K562 (cell line): ENCODE results near the gene SCAMP2. TPM values are rescaled to one million over a fixed set of nuclear protein-coding genes. Genes with fewer than 3 reads are reported as not detected.

Source experiments
- DEAF1 ChIP-seq: fragments of 450-650 bp; formaldehyde crosslinking; IDR thresholded peaks from 2 replicates; pipeline ENCODE4 v1.4.0; 2020; ENCODE audit warnings: mild to moderate bottlenecking, moderate library complexity
- HDGF ChIP-seq: fragments of 450-650 bp; IDR thresholded peaks from 2 replicates; pipeline ENCODE4 v1.6.1; 2016
- MEF2A ChIP-seq: IDR thresholded peaks from 2 replicates; pipeline ENCODE4 v1.6.1; 2011; ENCODE audit warnings: low read depth, mild to moderate bottlenecking, low read length, moderate library complexity; ENCODE audit not compliant: control insufficient read depth
- MTA1 ChIP-seq: fragments of 450-650 bp; IDR thresholded peaks from 2 replicates; pipeline ENCODE4 v1.6.1; 2017; ENCODE audit warnings: borderline replicate concordance
- PRMT5 ChIP-seq: sonication (generic); formaldehyde crosslinking; IDR thresholded peaks from 2 replicates; pipeline ENCODE4 v1.5.0; 2020; ENCODE audit warnings: missing genetic modification reagents
- TAL1 ChIP-seq: fragments of 450-650 bp; IDR thresholded peaks from 2 replicates; pipeline ENCODE4 v1.6.1; 2016; ENCODE audit warnings: mild to moderate bottlenecking
- TBL1XR1 ChIP-seq, 2 experiments: IDR thresholded peaks; 2 replicates each; pipeline ENCODE4 v1.6.1; 2012; ENCODE audit warnings: improper control_type of control experiment in 2 of 2, low read length in 2 of 2, mild to moderate bottlenecking in 1 of 2
- THAP12 ChIP-seq: fragments of 250-450 bp; sonication (Bioruptor Pico); IDR thresholded peaks from 2 replicates; pipeline ENCODE4 v1.9.0; 2021; ENCODE audit warnings: mild to moderate bottlenecking, inconsistent platforms
- ZNF280A ChIP-seq: fragments of 450-650 bp; IDR thresholded peaks from 2 replicates; pipeline ENCODE4 v1.6.1; 2018; ENCODE audit warnings: mild to moderate bottlenecking, low read depth; ENCODE audit not compliant: partially characterized antibody
- ZNF398 ChIP-seq: fragments of 250-450 bp; sonication (Bioruptor Pico); IDR thresholded peaks from 2 replicates; pipeline ENCODE4 v1.8.0; 2021; ENCODE audit warnings: moderate library complexity, mild to moderate bottlenecking, inconsistent platforms
- ZNF592 ChIP-seq: fragments of 450-650 bp; IDR thresholded peaks from 2 replicates; pipeline ENCODE4 v1.6.1; 2017; ENCODE audit warnings: antibody characterized with exemption, mild to moderate bottlenecking
- polyA plus RNA-seq, 8 experiments: library from polyadenylated mRNA; depleted of rRNA in 4 of 8; stranded (reverse) in 5 of 8; unstranded in 3 of 8; fragments of >200 nt; fragmentation: Nextera tagmentation in 2 of 8; fragmentation: Illumina TruSeq in 1 of 8; extraction: Ambion mirVana in 2 of 8; extraction: Trizol in 1 of 8; gene quantifications; 2 replicates each; pipeline versions ENCODE4 v1.2.1 to v1.2.3, GENCODE V29; 2011 to 2014; ENCODE audit warnings: inconsistent platforms in 1 of 8, missing spikeins in 1 of 8
- total RNA-seq, 7 experiments: library from RNA; depleted of rRNA in 6 of 7; stranded (reverse); fragments of >200 nt in 6 of 7; fragmentation: Illumina TruSeq in 2 of 7; extraction: Trizol in 2 of 7; gene quantifications; 2 replicates each; pipeline versions ENCODE4 v1.2.1 to v1.2.3, GENCODE V29; 2011 to 2021; ENCODE audit warnings: low replicate concordance in 1 of 7

SCAMP2 gene
- total and polyA plus RNA-seq, 9 of the 15 experiments (the other 6 are each of a cell fraction or from before 2014, with no cell fraction given), result 5.9 to 61.1 (median 20.1) TPM

- no peak for TF ChIP-seq ZNF280A
- TF ChIP-seq HDGF, result no peak
- TF ChIP-seq ZNF592, result peak; percentile 20; the same call in 1 of the 2 replicates
- no peak for TF ChIP-seq MTA1
- TF ChIP-seq TBL1XR1 (IDR thresholded peaks at IDR 0.05; ENCODE audit: low read length in 2 of 2), result peak in 1 of 2 experiments; percentile 46; a peak in 1 of 4 replicates
- no peak for TF ChIP-seq TAL1
- TF ChIP-seq PRMT5 (CRISPR knock-in tag), result no peak
- peak; percentile 38; the same call in 1 of the 2 replicates for TF ChIP-seq DEAF1 (CRISPR knock-in tag)
- no peak for TF ChIP-seq MEF2A
- TF ChIP-seq THAP12 (CRISPR knock-in tag), result no peak
- no peak for TF ChIP-seq ZNF398 (CRISPR knock-in tag)
Observed at GRCh38 chr15:74901612-74902063, 28.5 kb upstream of the SCAMP2 start (continued).
